Upper lobe of right lung (tissue), 1 donor: ENCODE data around the gene RNF144B. TPM values are rescaled to one million over a fixed set of nuclear protein-coding genes. Genes with fewer than 3 reads are reported as not detected.

Experiments
- ATAC-seq: fragments of 200-7000 bp; cut with Tn5 transposase; one replicate; pipeline ENCODE4 v1.9.1; 2020; ENCODE audit warnings: mild to moderate bottlenecking, moderate library complexity
- DNase-seq: peaks from one replicate; pipeline ENCODE4 v3.0.0-alpha.2; 2020
- H3K27ac ChIP-seq: fragments of 200-600 bp; one replicate; pipeline ENCODE4 v1.8.0; 2022
- H3K27me3 ChIP-seq: fragments of 200-600 bp; one replicate; pipeline ENCODE4 v1.8.0; 2022; ENCODE audit warnings: mild to moderate bottlenecking
- H3K36me3 ChIP-seq: fragments of 200-600 bp; one replicate; pipeline ENCODE4 v1.8.0; 2022
- H3K4me1 ChIP-seq: fragments of 200-600 bp; one replicate; pipeline ENCODE4 v1.8.0; 2022
- H3K4me3 ChIP-seq: fragments of 200-600 bp; one replicate; pipeline ENCODE4 v1.8.0; 2022; ENCODE audit warnings: mild to moderate bottlenecking
- H3K9me3 ChIP-seq: fragments of 200-600 bp; one replicate; pipeline ENCODE4 v1.8.0; 2022
- CTCF ChIP-seq: fragments of 200-600 bp; IDR thresholded peaks from one replicate; pipeline ENCODE4 v1.8.0; 2022; ENCODE audit warnings: antibody characterized with exemption
- intact Hi-C: fragments of 100-400 bp; cut with DNase I; formaldehyde crosslinking; loops from one replicate; pipeline ENCODE4 v1.11.0; 2022
- total RNA-seq: library from RNA; stranded (reverse); fragmentation: NEBNext Ultra II Directional; extraction: Animal tissue kit (Norgen Biotek cat#: 25700); gene quantifications from one replicate; pipeline ENCODE4 v1.2.1, GENCODE V29; 2021
- donor health status: DM: no; HTN: yes; CAD: no; lungs with severe emphysema.

Gene RNF144B
- total RNA-seq, 1 donor from 2014 or later = 82.4 TPM

- Histone ChIP-seq H3K27me3 (no peaks in the 10 kb centered on the region), H3K4me1 (no peaks in the 10 kb centered on the region), H3K9me3 (no peaks in the 10 kb centered on the region), H3K36me3 (no peaks in the 10 kb centered on the region), H3K27ac (no peak overlapping the region), H3K4me3 (no peak overlapping the region)
- ATAC-seq = no peak
- no peak for DNase-seq
- no peak for TF ChIP-seq CTCF
- intact Hi-C loops = no loop called here
Measured at GRCh38 chr6:18509871-18510643, 122.9 kb downstream of the RNF144B start.

GRCh38 chr6:18510644-18511033 is 123.5 kb downstream of the RNF144B start:
- no peak overlapping the region for H3K27ac ChIP-seq
- TF ChIP-seq CTCF = no peak
- no peaks in the 10 kb centered on the region for H3K4me1 ChIP-seq

GRCh38 chr6:18511211-18511610 is 124.1 kb downstream of the RNF144B start:
- no peak overlapping the region for H3K27ac ChIP-seq
- no peak for TF ChIP-seq CTCF
- intact Hi-C loops = no loop called here

More at GRCh38 chr6:18510644-18511033, 123.5 kb downstream of the RNF144B start:
- no peak overlapping the region for H3K4me3 ChIP-seq
- no peak for ATAC-seq
- no peak for DNase-seq
- no peaks in the 10 kb centered on the region for H3K36me3 ChIP-seq
- intact Hi-C loops = no loop called here
- H3K9me3 ChIP-seq = no peaks in the 10 kb centered on the region
- no peaks in the 10 kb centered on the region for H3K27me3 ChIP-seq

GRCh38 chr6:18513253-18513798 is 126.2 kb downstream of the RNF144B start:
- TF ChIP-seq CTCF = no peak
- Histone ChIP-seq H3K4me1 (no peaks in the 10 kb centered on the region), H3K36me3 (no peaks in the 10 kb centered on the region), H3K4me3 (no peak overlapping the region), H3K27ac (no peak overlapping the region), H3K27me3 (no peaks in the 10 kb centered on the region), H3K9me3 (no peaks in the 10 kb centered on the region)
- ATAC-seq = no peak
- no peak for DNase-seq
- intact Hi-C loops = no loop called here

More at GRCh38 chr6:18511211-18511610, 124.1 kb downstream of the RNF144B start:
- no peaks in the 10 kb centered on the region for H3K4me1 ChIP-seq
- no peak for DNase-seq
- no peaks in the 10 kb centered on the region for H3K27me3 ChIP-seq
- H3K9me3 ChIP-seq = no peaks in the 10 kb centered on the region
- no peaks in the 10 kb centered on the region for H3K36me3 ChIP-seq
- ATAC-seq = no peak
- H3K4me3 ChIP-seq = no peak overlapping the region

- H3K4me1 ChIP-seq = no peaks in the 10 kb centered on the region
- no peaks in the 10 kb centered on the region for H3K36me3 ChIP-seq
- H3K27ac ChIP-seq = no peak overlapping the region
- H3K9me3 ChIP-seq = no peaks in the 10 kb centered on the region
- ATAC-seq (no peak), DNase-seq (no peak)
- H3K27me3 ChIP-seq = no peaks in the 10 kb centered on the region
- no peak overlapping the region for H3K4me3 ChIP-seq
- no peak for TF ChIP-seq CTCF
- intact Hi-C loops = no loop called here
Measured at GRCh38 chr6:18514180-18514579, 127.0 kb downstream of the RNF144B start.
